HPDE6-E6E7 (cell line): ENCODE results near the gene KIN.
"Not testable (repeated sequence)": the region's sequence is repeated elsewhere in the genome, so short reads cannot be mapped to it uniquely, and the experiment has no call there.

Source experiments
- DNase-seq: peaks from one replicate; pipeline ENCODE4 v3.0.0; 2011; ENCODE audit warnings: missing footprints; ENCODE audit errors: extremely low spot score

The KIN gene

DNA sequence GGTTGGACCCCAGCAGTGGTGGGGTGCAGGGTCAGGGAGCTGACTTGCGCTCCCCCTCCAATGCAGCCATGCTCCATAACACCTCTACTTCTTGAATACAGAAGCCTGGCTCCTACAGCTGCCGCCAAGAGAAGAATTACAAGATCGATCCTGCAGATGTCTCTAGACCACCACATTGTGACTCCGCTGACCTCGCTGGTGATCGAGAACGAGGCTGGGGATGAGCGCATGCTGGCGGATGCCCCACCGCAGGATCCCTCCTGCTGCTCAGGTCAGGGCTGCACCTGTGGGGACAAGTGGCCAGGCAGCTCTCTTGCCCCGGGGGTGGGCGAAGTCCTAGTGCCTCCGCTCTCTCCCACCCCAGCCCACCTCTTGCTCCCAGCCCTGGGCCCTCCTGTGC is 53.0 kb downstream of the KIN start:
- no peak for DNase-seq

GRCh38 chr10:7722927-7723529 is 64.8 kb downstream of the KIN start:
- no peak for DNase-seq

GRCh38 chr10:7720478-7720877 is 67.3 kb downstream of the KIN start:
- no peak for DNase-seq

GRCh38 chr10:7718685-7719084 is 69.1 kb downstream of the KIN start:
- no peak for DNase-seq

DNA sequence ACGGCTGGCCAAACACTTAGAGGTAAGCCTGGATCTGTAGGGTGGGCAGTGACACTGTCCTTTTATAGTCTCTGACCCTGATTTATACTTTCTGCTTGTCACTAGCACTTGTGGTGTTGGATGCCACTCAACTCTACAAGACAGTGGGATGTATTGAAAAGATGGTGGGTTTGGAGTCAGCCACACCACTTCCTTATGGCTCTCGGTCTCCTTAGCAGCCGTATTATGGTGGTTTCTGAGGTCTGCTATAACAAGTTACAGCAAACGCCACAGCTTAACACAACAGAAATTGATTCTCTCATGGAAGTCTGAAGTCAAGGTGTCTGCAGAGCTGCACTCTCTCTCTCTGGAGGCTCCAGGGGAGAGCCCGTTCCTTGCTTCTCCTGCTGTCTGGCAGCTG is 70.0 kb downstream of the KIN start:
- no peak for DNase-seq

DNA sequence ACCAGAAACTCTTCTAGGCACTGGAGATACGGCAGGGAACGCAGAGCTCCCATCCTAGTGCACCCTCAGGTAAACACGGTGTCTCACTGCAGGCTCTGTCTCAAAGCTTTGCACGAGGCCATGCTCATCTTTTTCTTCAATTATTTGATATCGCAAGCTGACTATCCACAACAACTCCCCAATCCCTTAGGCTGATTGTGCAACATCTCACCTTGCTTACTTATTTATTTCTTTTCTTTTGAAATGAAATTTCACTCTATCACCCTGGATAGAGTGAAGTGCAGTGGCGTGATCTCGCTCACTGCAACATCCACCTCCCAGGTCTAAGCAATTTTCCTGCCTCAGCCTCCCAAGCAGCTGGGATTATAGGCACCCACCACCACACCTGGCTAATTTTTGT is 72.3 kb downstream of the KIN start:
- no peak for DNase-seq

DNA sequence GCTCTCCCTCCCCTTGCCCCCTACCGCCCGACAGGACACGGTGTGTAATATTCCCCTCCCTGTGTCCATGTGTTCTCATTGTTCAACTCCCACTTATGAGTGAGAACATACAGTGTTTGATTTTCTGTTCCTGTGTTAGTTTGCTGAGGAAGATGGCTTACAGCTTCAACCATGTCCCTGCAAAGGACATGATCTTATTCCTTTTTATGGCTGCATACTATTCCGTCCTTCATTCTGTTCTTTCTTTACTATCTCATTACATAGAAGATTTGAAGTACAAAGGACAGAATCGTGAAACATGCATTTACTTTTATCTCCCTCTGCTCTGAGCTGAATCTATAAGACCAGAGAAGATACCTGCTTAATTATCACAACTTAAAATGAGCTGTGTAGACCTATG is 76.7 kb downstream of the KIN start:
- not testable (repeated sequence) for DNase-seq

GRCh38 chr10:7710446-7710845 is 77.3 kb downstream of the KIN start:
- no peak for DNase-seq

- DNase-seq = no peak
These were observed 79.0 kb downstream of the KIN start for GRCh38 chr10:7708832-7709231.

GRCh38 chr10:7707858-7708622 is 79.8 kb downstream of the KIN start:
- no peak for DNase-seq

DNA sequence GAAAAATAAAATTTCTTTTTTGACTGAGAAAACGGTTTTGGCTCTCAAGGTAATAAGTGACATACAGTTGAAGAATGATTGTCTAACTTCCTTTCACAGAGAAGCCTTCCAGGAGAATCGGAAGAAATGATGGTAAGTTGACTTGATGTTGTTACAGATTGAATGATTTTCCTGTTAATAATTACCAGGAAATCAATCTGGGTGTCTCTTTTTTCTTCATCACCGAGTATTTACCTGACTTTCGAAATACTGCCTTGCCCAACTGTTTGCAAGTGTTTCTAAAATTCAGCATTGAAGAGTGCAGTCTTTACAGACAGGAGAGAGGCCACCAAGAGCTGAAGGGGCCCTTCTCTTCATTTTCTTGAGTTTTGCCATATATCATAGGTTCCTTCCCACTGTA is 80.7 kb downstream of the KIN start:
- DNase-seq = no peak

GRCh38 chr10:7706534-7707073 is 81.2 kb downstream of the KIN start:
- DNase-seq = no peak

DNA sequence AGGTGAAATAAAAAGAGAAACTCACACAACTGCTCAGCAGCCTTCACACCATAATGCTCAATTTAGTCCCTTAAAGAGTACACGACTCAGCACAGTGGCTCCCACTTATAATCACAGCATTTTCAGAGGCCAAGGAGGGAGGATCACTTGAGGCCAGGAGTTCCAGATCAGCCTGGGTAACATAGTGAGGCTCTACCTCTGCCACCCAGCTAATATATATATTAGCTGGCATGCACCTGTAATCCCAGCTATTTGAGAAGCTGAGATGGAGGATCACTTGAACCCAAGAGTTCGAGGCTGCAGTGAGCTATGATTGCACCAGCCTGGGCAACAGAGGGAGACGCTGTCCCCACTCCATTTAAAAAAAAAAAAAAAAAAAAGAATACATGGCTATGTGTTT is 82.5 kb downstream of the KIN start:
- DNase-seq = no peak

DNA sequence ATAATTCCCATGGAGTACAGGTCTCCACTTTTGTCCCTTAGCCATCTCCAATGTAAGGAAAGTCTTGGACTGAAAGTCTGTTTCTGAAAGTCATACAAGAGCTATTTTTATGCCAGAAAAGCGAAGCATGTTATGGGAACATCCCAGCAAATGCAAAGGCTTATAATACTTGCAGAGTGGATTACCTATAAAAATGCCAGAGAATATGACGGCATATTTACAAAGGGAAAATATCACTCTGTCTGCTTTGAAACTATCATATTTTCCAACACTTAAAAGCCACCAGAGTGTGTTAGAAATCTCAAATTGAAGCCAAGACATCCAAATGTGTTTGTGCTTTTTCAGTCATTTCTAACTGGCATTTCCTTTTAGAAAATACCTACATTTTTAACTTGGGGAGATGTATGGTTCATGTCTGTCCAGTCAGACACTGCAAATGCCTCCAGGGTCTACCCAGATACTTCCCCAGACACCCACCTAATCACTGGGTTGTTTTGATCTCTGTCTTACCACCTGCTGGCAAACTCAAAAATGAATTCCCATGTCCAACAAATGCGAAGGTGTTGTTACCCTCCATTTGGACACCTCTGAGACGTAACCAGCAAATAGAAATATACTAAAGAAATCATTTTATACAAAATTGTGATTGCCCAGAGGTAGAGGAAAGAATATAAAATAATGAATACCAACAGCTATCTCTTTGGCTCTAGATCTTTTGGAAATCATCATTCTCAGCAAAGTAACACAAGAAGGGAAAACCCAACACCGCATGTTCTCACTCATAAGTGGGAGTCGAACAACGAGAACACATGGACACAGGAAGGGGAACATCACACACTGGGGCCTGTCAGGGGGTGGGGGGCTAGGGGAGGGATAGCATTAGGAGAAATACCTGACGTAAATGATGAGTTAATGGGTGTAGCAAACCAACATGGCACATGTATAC is 83.4 kb downstream of the KIN start:
- no peak for DNase-seq

DNA sequence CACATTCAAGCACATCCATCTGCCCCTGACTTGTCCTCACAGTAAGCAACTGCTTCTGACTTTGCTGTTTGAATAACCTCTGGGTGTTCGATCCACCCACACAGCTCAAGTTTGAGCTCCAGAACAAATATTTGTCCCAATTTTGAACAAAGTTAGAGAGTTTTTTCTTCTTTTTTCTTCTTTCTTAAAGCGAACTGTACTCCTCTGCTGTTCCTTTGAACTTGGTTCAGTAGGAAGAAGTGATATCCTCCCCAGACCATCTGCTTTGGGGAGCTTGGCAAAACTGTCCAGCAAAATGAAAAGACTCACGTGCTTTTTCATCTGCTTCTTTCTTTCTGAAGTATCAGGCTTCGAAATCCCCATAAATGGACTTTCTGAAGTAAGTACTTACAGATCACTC is 84.7 kb downstream of the KIN start, which contains the start of gene ITIH2:
TSS of gene ITIH2 (plus strand) at position 177 of the 400 bp plus-strand sequence. CDS start at position 296, 119 bp downstream.
- no peak for DNase-seq

DNA sequence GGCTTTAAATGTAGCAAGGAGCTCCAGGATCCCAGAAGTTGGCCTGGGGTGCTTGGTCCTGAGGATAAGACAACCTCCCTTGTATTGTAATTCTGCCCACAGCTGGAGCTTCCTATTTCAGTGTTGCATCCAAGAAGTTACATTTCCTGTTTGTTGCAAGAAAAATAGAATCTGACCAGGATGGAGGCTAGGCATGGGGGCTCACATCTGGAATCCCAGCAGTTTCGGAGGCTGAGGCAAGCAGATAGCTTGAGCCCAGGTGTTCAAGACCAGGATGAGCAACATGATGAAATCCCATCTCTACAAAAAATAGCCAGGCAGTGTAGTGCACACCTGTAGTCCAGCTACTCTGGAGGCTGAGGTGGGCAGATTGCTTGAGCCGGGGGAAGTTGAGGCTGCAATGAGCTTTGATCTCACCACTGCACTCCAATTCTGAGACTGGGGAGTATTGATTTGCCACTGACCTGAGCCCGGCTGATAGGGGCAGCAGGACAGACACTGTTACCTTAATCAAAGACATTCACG is 85.4 kb downstream of the KIN start:
- no peak for DNase-seq

GRCh38 chr10:7701158-7701742 is 86.5 kb downstream of the KIN start:
- DNase-seq = no peak
